ENCODE results near the gene AGR2.
A peak's percentile ranks its signal among the peaks of the same experiment; 100 is the strongest.

Gene AGR2

GRCh38 chr7:16753102-16753931 lies 51.5 kb downstream of the AGR2 start, which contains the start of gene TSPAN13:
Gene TSPAN13 (plus strand): TSS chr7:16753755. CDS start chr7:16753968, 213 bp downstream.
- H3K4me1 Mint-ChIP-seq, result peaks cover 14% of the 10 kb centered on the region
- H3K27me3 Mint-ChIP-seq, result peaks cover 36% of the 10 kb centered on the region
- H3K9me3 Mint-ChIP-seq, result no peaks in the 10 kb centered on the region
- H3K36me3 Mint-ChIP-seq, result no peaks in the 10 kb centered on the region
- peak within 1 kb of the TSS; percentile 76 for H3K4me3 Mint-ChIP-seq
- DNase-seq, result peak; percentile 86
- CTCF ChIA-PET, result no interaction called here
- H3K27ac Mint-ChIP-seq, result no peak within 1 kb of the TSS

GRCh38 chr7:16747102-16747501 lies 57.7 kb downstream of the AGR2 start:
- DNase-seq, result no peak
- H3K4me1 Mint-ChIP-seq, result no peaks in the 10 kb centered on the region
- H3K9me3 Mint-ChIP-seq, result no peaks in the 10 kb centered on the region
- peaks cover 7% of the 10 kb centered on the region for H3K27me3 Mint-ChIP-seq
- no peak overlapping the region for H3K27ac Mint-ChIP-seq
- CTCF ChIA-PET, result interaction anchor here (0.7 kb wide), 1 partner anchor 40 kb away, joined by 3 read pairs; no protein-coding TSS in a partner anchor
- H3K36me3 Mint-ChIP-seq, result no peaks in the 10 kb centered on the region
- H3K4me3 Mint-ChIP-seq, result no peak overlapping the region

GRCh38 chr7:16745645-16746044 lies 59.2 kb downstream of the AGR2 start:
- Mint-ChIP-seq H3K27ac (no peak overlapping the region), H3K4me3 (no peak overlapping the region), H3K9me3 (no peaks in the 10 kb centered on the region), H3K36me3 (no peaks in the 10 kb centered on the region), H3K27me3 (peaks cover 3% of the 10 kb centered on the region), H3K4me1 (no peaks in the 10 kb centered on the region)
- DNase-seq, result no peak
- CTCF ChIA-PET, result no interaction called here

- CTCF ChIA-PET, result no interaction called here
- H3K27ac Mint-ChIP-seq, result no peak overlapping the region
- no peaks in the 10 kb centered on the region for H3K4me1 Mint-ChIP-seq
These were observed 60.1 kb downstream of the AGR2 start for GRCh38 chr7:16744518-16745250.

GRCh38 chr7:16743236-16743635 lies 61.6 kb downstream of the AGR2 start:
- no peak overlapping the region for H3K27ac Mint-ChIP-seq
- DNase-seq, result no peak
- H3K36me3 Mint-ChIP-seq, result no peaks in the 10 kb centered on the region
- CTCF ChIA-PET, result no interaction called here
- no peaks in the 10 kb centered on the region for H3K4me1 Mint-ChIP-seq
- H3K9me3 Mint-ChIP-seq, result no peaks in the 10 kb centered on the region
- H3K27me3 Mint-ChIP-seq, result peaks cover 3% of the 10 kb centered on the region
- H3K4me3 Mint-ChIP-seq, result no peak overlapping the region

More at GRCh38 chr7:16744518-16745250, 60.1 kb downstream of the AGR2 start:
- no peak for DNase-seq
- Mint-ChIP-seq H3K4me3 (no peak overlapping the region), H3K9me3 (no peaks in the 10 kb centered on the region), H3K36me3 (no peaks in the 10 kb centered on the region), H3K27me3 (peaks cover 3% of the 10 kb centered on the region)

GRCh38 chr7:16742547-16742946 lies 62.3 kb downstream of the AGR2 start:
- Mint-ChIP-seq H3K27me3 (peaks cover 4% of the 10 kb centered on the region), H3K36me3 (no peaks in the 10 kb centered on the region), H3K4me1 (no peaks in the 10 kb centered on the region), H3K4me3 (no peak overlapping the region), H3K9me3 (no peaks in the 10 kb centered on the region), H3K27ac (no peak overlapping the region)
- CTCF ChIA-PET, result no interaction called here
- no peak for DNase-seq
